ENCODE results near the gene IQSEC3.
A peak's percentile ranks its signal among the peaks of the same experiment; 100 is the strongest.

Gene IQSEC3

GRCh38 chr12:218221-218620 lies 151.7 kb downstream of the IQSEC3 start:
- TF ChIP-seq CTCF (conservative IDR thresholded peaks at IDR 0.05; ENCODE audit: low read depth, low read length) = no peak
- H3K4me3 ChIP-seq (ENCODE audit: low read depth, low read length) = no peak overlapping the region
- no peak for DNase-seq (ENCODE audit: low read depth)

GRCh38 chr12:218728-219590 lies 152.4 kb downstream of the IQSEC3 start:
- no peak for TF ChIP-seq CTCF (conservative IDR thresholded peaks at IDR 0.05; ENCODE audit: low read depth, low read length)
- no peak for DNase-seq (ENCODE audit: low read depth)

DNA sequence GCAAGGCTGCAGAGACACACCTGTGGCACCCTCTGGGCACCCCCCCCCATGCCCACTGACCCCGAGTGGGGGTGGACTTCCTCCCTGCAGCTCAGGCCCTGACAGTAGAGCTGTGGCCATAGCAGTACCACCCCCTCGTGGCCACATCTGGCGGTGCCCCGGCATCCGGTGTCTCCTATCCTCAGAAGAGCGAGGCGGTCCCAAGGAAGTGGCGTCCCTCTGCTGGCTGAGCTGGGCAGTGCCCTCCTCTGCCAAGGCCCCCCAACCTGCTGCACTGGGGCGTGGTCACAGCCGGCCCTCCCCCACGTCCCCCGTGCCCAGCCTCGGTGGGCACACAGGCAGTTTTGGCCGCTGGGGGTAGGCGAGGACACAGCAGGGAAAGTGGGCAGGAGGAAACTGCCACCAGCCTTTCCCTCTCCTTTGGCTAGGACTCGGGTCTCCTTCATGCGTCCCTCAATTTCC lies 153.4 kb downstream of the IQSEC3 start:
- peak; percentile 80 for TF ChIP-seq CTCF (conservative IDR thresholded peaks at IDR 0.05; ENCODE audit: low read depth, low read length)
- peak; percentile 68 for DNase-seq (ENCODE audit: low read depth)

More at GRCh38 chr12:218728-219590, 152.4 kb downstream of the IQSEC3 start:
- no peak overlapping the region for H3K4me3 ChIP-seq (ENCODE audit: low read depth, low read length)

GRCh38 chr12:220491-220890 lies 153.9 kb downstream of the IQSEC3 start:
- no peak overlapping the region for H3K4me3 ChIP-seq (ENCODE audit: low read depth, low read length)
- DNase-seq (ENCODE audit: low read depth) = no peak
- TF ChIP-seq CTCF (conservative IDR thresholded peaks at IDR 0.05; ENCODE audit: low read depth, low read length) = no peak

More for the DNA sequence above, 153.4 kb downstream of the IQSEC3 start:
- H3K4me3 ChIP-seq (ENCODE audit: low read depth, low read length) = no peak overlapping the region

DNA sequence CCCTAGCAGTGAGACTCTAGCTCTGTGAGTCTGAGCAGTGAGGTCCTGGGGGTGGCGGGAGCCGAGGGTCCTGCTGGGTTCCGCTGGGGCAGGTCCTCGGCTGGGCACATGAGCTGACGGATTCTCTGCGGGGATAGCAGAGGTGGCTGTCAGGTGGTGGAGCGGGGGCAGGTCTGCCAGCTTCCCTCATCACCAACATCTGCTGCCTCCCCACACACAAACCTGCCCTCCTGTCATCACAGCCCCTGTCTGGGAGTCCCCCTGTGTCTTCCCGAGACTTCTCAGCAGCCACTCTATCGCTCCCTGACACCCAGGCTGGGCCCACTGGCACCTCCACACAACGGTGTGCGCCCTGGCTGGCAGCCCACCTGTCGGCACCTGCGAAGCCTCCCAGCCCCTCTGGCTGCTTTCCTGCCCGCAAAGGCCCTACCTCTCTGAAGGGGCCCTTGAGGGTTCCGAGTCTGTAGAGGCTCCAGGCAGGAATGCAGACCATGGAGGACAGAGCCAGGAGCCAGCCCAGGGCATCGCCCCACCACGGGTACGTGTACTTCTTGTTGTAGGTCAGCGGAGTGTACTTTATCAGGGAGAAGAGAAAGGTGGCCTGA lies 154.5 kb downstream of the IQSEC3 start:
- no peak for TF ChIP-seq CTCF (conservative IDR thresholded peaks at IDR 0.05; ENCODE audit: low read depth, low read length)
- no peak for DNase-seq (ENCODE audit: low read depth)
- no peak overlapping the region for H3K4me3 ChIP-seq (ENCODE audit: low read depth, low read length)

GRCh38 chr12:221736-222135 lies 155.2 kb downstream of the IQSEC3 start:
- TF ChIP-seq CTCF (conservative IDR thresholded peaks at IDR 0.05; ENCODE audit: low read depth, low read length) = no peak
- no peak for DNase-seq (ENCODE audit: low read depth)
- H3K4me3 ChIP-seq (ENCODE audit: low read depth, low read length) = no peak overlapping the region

Data from choroid plexus epithelial cell (primary cell).